HepG2 (cell line): ENCODE data around the gene TNFRSF1B.

ENCODE experiments used
- EZH2 ChIP-seq: conservative IDR thresholded peaks from 2 replicates; pipeline ENCODE4 v1.6.1; 2012; ENCODE audit warnings: mild to moderate bottlenecking, low read depth, low read length, moderate library complexity
- MXI1 ChIP-seq: IDR thresholded peaks from 3 replicates; pipeline ENCODE4 v1.6.1; 2012; ENCODE audit warnings: low read depth, low read length, inconsistent platforms, borderline replicate concordance
- SMARCE1 ChIP-seq: fragments of 450-650 bp; IDR thresholded peaks from 2 replicates; pipeline ENCODE4 v1.6.1; 2017; ENCODE audit warnings: borderline replicate concordance
- TCF7L2 ChIP-seq: IDR thresholded peaks from 2 replicates; pipeline ENCODE4 v1.6.1; 2011; ENCODE audit warnings: mild to moderate bottlenecking, low read depth, low read length, moderate library complexity
- ZNF274 ChIP-seq: sonication (generic); formaldehyde crosslinking; IDR thresholded peaks from 2 replicates; pipeline ENCODE4 v1.5.1; 2020; ENCODE audit warnings: mild to moderate bottlenecking, missing genetic modification reagents
- ZNF350 ChIP-seq: sonication (generic); formaldehyde crosslinking; IDR thresholded peaks from 2 replicates; pipeline ENCODE4 v1.4.0; 2020; ENCODE audit warnings: mild to moderate bottlenecking, low read depth, missing genetic modification reagents, borderline replicate concordance
- TF ChIP-seq, protein P1 (sequence below): sonication (generic); formaldehyde crosslinking; IDR thresholded peaks from 2 replicates; pipeline ENCODE4 v1.8.1; 2023; ENCODE audit warnings: mild to moderate bottlenecking, missing genetic modification reagents

DNA sequence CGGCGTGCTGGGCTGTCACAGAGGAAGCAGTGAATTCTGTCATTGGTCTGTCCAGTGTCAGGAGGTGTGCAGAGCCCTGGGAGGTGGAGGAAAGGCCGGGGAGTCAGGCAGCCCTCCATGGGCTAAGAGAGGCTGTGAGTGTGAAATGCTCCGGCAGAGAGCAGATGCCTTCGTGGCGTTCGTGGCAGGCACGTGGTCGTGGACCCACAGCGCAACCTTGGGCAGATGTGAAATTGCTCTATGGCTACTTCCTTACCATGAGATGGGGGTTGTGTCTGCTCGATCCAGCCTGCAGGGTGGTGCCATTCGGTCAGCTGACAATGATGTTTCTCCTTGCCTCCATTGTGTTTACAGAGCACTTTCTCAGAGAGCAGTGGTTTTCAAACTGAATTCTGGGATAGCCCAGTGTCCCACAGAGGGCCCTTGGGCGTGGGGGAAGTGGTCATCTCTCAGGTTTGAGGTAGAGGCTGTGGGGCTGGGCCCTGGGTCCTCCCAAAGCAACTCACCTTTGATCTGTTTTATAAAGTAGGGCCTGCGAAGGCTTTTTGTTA is 27.9 kb downstream of the TNFRSF1B start:
- TF ChIP-seq ZNF274 (CRISPR knock-in tag) (no peak), ZNF350 (CRISPR knock-in tag) (no peak), TCF7L2 (no peak), SMARCE1 (no peak), EZH2 (no peak), MXI1 (no peak)
- TF ChIP-seq, protein P1, sequence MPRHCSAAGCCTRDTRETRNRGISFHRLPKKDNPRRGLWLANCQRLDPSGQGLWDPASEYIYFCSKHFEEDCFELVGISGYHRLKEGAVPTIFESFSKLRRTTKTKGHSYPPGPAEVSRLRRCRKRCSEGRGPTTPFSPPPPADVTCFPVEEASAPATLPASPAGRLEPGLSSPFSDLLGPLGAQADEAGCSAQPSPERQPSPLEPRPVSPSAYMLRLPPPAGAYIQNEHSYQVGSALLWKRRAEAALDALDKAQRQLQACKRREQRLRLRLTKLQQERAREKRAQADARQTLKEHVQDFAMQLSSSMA (CRISPR knock-in tag): no peak
